ENCODE data around the gene C2orf72.
"Not testable (repeated sequence)": the region's sequence is repeated elsewhere in the genome, so short reads cannot be mapped to it uniquely, and the experiment has no call there.

Gene C2orf72

GRCh38 chr2:231047923-231048915, 10.9 kb downstream of the C2orf72 start:
- DNase-seq, result no peak

GRCh38 chr2:231049286-231050017, 12.1 kb downstream of the C2orf72 start:
- no peak for DNase-seq

- DNase-seq, result no peak
Measured at GRCh38 chr2:231050018-231050901, 12.9 kb downstream of the C2orf72 start.

GRCh38 chr2:231051116-231051515, 13.8 kb downstream of the C2orf72 start:
- DNase-seq, result no peak

- peak; percentile 84 for DNase-seq
Measured at GRCh38 chr2:231052494-231053451, 15.4 kb downstream of the C2orf72 start.

- DNase-seq, result no peak
Measured at GRCh38 chr2:231053846-231054245, 16.5 kb downstream of the C2orf72 start.

- peak; percentile 93 for DNase-seq
Measured at GRCh38 chr2:231056453-231057416, 19.4 kb downstream of the C2orf72 start, which contains the start of gene PSMD1. Gene PSMD1, plus strand, starts transcription at chr2:231056867. Its CDS starts 159 bp downstream, at chr2:231057026.

- no peak for DNase-seq
Measured at GRCh38 chr2:231057590-231057989, 20.3 kb downstream of the C2orf72 start.

GRCh38 chr2:231058761-231059550, 21.6 kb downstream of the C2orf72 start:
- DNase-seq, result no peak

GRCh38 chr2:231059756-231060155, 22.4 kb downstream of the C2orf72 start:
- no peak for DNase-seq

GRCh38 chr2:231062776-231063175, 25.5 kb downstream of the C2orf72 start:
- DNase-seq, result no peak

GRCh38 chr2:231063347-231063746, 26.0 kb downstream of the C2orf72 start:
- DNase-seq, result no peak

GRCh38 chr2:231065966-231066365, 28.6 kb downstream of the C2orf72 start:
- DNase-seq, result no peak

GRCh38 chr2:231067531-231067930, 30.2 kb downstream of the C2orf72 start:
- DNase-seq, result not testable (repeated sequence)

- DNase-seq, result peak; percentile 21
Measured at GRCh38 chr2:231068525-231069222, 31.4 kb downstream of the C2orf72 start.

- DNase-seq, result no peak
Measured at GRCh38 chr2:231069379-231070054, 32.2 kb downstream of the C2orf72 start.

GRCh38 chr2:231084565-231084964, 47.2 kb downstream of the C2orf72 start:
- no peak for DNase-seq

GRCh38 chr2:231088754-231089153, 51.4 kb downstream of the C2orf72 start:
- no peak for DNase-seq
